Esophagus muscularis mucosa (tissue), 3 donors: ENCODE data around the gene CCT3.

ENCODE experiments used
- POLR2A ChIP-seq: fragments of 450-650 bp; IDR thresholded peaks from one replicate; pipeline ENCODE4 v1.6.1; 2017; ENCODE audit warnings: antibody characterized with exemption, moderate library complexity, mild to moderate bottlenecking, low read depth
- POLR2AphosphoS5 ChIP-seq, 2 donors: sonication (generic); formaldehyde crosslinking; IDR thresholded peaks; one replicate each; pipeline ENCODE4 v1.6.1; 2017; ENCODE audit warnings: antibody characterized with exemption in 2 of 2
- TF ChIP-seq, protein P1 (sequence below), 3 experiments: fragments of 200-600 bp in 2 of 3; fragments of 450-650 bp in 1 of 3; sonication (generic) in 2 of 3; IDR thresholded peaks; one replicate each; pipeline ENCODE4 v1.5.1; 2017 to 2019; ENCODE audit warnings: antibody characterized with exemption in 3 of 3, mild to moderate bottlenecking in 2 of 3, moderate library complexity in 1 of 3

DNA sequence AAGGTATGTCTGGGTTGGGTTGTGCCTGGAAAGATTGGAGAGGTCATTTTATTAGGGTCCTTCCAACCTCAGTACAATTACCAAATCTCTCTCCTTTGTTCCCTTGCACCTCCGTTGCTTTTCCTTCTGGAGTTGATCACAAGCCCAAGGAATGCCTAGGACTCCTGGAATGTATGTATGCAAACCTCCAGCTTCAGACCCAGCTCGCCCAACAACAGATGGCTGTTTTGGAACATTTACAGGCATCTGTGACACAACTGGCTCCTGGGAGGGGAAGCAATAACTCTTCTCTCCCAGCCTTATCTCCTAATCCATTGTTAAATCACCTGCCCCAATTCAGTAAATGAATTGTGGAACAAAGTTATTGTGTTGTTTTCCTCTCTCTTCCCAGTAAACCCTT is 8.5 kb upstream of the CCT3 start:
- TF ChIP-seq, protein P1, sequence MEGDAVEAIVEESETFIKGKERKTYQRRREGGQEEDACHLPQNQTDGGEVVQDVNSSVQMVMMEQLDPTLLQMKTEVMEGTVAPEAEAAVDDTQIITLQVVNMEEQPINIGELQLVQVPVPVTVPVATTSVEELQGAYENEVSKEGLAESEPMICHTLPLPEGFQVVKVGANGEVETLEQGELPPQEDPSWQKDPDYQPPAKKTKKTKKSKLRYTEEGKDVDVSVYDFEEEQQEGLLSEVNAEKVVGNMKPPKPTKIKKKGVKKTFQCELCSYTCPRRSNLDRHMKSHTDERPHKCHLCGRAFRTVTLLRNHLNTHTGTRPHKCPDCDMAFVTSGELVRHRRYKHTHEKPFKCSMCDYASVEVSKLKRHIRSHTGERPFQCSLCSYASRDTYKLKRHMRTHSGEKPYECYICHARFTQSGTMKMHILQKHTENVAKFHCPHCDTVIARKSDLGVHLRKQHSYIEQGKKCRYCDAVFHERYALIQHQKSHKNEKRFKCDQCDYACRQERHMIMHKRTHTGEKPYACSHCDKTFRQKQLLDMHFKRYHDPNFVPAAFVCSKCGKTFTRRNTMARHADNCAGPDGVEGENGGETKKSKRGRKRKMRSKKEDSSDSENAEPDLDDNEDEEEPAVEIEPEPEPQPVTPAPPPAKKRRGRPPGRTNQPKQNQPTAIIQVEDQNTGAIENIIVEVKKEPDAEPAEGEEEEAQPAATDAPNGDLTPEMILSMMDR (IDR thresholded peaks at IDR 0.05): no peak
- TF ChIP-seq POLR2A (no peak), POLR2AphosphoS5 (IDR thresholded peaks at IDR 0.05) (no peak)
